Vagina (tissue), 2 donors: Measurements from ENCODE around the gene MARK1. TPM values are rescaled to one million over a fixed set of nuclear protein-coding genes. Genes with fewer than 3 reads are reported as not detected.

Experiments used
- DNase-seq, 2 donors: peaks; one replicate each; pipeline ENCODE4 v3.0.0-alpha.2; 2017; ENCODE audit errors: extremely low spot score in 2 of 2
- H3K27ac ChIP-seq: fragments of 200-600 bp; sonication (generic); one replicate; pipeline ENCODE4 v1.5.1; 2019
- H3K27me3 ChIP-seq: fragments of 200-600 bp; sonication (generic); one replicate; pipeline ENCODE4 v1.5.1; 2019
- H3K36me3 ChIP-seq, 2 donors: fragments of 200-600 bp; sonication (generic); one replicate each; pipeline ENCODE4 v1.5.1; 2017 to 2019
- H3K4me1 ChIP-seq: fragments of 200-600 bp; sonication (generic); one replicate; pipeline ENCODE4 v1.5.1; 2019
- H3K4me3 ChIP-seq, 2 donors: fragments of 200-600 bp; sonication (generic); 1 replicate in 1 of 2; 2 replicates in 1 of 2; pipeline ENCODE4 v1.5.1; 2016 to 2019
- H3K9me3 ChIP-seq: fragments of 200-600 bp; sonication (generic); one replicate; pipeline ENCODE4 v1.5.1; 2019
- POLR2A ChIP-seq, 2 donors: fragments of 450-650 bp; IDR thresholded peaks; one replicate each; pipeline ENCODE4 v1.6.1; 2017; ENCODE audit warnings: antibody characterized with exemption in 2 of 2, mild to moderate bottlenecking in 2 of 2, moderate library complexity in 2 of 2
- POLR2AphosphoS5 ChIP-seq, 2 donors: sonication (generic); formaldehyde crosslinking; IDR thresholded peaks; one replicate each; pipeline ENCODE4 v1.9.0; 2017; ENCODE audit warnings: antibody characterized with exemption in 2 of 2, mild to moderate bottlenecking in 2 of 2, low read depth in 1 of 2; ENCODE audit not compliant: insufficient read depth in 1 of 2
- intact Hi-C: fragments of 100-400 bp; cut with DNase I; formaldehyde crosslinking; loops from one replicate; pipeline ENCODE4 v1.15.1; 2023
- small RNA-seq: library from RNA; depleted of rRNA; stranded (forward); fragments of <200 nt; gene quantifications from one replicate; pipeline ENCODE3, GENCODE V24; 2016
- total RNA-seq: library from RNA; depleted of rRNA; stranded (reverse); fragments of >200 nt; gene quantifications from one replicate; pipeline ENCODE4 v1.2.3, GENCODE V29; 2016
- TF ChIP-seq, protein P1 (sequence below), 3 experiments: fragments of 450-650 bp in 2 of 3; fragments of 200-600 bp in 1 of 3; sonication (generic) in 1 of 3; IDR thresholded peaks; one replicate each; pipeline ENCODE4 v1.5.1; 2017 to 2019; ENCODE audit warnings: antibody characterized with exemption in 3 of 3, mild to moderate bottlenecking in 2 of 3, moderate library complexity in 2 of 3

MARK1 gene
- total RNA-seq, 1 donor from 2014 or later: 13.0 TPM

DNA sequence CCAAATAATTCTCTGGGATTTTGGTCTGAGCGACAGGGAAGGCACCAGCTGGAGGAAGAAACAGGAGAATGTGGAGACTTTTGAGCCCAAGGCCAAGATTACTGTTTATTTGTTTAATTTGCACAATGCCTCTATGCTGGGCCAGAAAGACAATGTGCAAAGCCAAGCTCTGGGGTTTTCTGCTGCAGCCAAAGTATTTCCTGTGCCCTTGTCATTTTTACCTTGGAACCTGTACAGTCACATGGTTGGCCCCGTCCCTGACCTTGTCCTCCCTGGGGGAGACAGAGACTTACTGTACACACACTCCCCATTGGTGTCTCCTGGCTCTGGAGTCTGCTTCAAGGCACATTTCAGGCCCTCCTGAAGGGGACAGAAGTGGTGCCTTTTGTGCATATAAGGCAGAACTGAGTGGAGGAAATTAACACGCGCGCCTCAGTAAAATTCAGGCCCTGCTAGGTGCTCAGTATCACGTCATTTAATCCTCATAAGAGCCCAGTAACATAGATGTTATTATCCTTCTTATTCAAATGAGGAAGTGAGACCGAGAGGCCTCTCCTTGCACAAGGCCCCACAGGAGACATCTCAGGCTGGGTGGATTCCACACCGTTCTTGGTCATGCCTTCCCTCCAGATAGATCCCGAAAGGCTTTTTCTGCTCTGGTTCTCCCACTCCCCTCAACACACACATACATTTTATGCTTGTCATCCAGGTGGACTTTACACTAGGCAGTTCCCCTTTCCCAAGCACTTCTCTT, 183.3 kb downstream of the MARK1 start:
- H3K36me3 ChIP-seq: no peaks in the 10 kb centered on the region
- no peaks in the 10 kb centered on the region for H3K9me3 ChIP-seq
- H3K27ac ChIP-seq: no peak overlapping the region
- intact Hi-C loops: no loop called here
- H3K4me3 ChIP-seq: no peak overlapping the region
- no peaks in the 10 kb centered on the region for H3K4me1 ChIP-seq
- no peak for DNase-seq
- no peaks in the 10 kb centered on the region for H3K27me3 ChIP-seq
- TF ChIP-seq, protein P1, sequence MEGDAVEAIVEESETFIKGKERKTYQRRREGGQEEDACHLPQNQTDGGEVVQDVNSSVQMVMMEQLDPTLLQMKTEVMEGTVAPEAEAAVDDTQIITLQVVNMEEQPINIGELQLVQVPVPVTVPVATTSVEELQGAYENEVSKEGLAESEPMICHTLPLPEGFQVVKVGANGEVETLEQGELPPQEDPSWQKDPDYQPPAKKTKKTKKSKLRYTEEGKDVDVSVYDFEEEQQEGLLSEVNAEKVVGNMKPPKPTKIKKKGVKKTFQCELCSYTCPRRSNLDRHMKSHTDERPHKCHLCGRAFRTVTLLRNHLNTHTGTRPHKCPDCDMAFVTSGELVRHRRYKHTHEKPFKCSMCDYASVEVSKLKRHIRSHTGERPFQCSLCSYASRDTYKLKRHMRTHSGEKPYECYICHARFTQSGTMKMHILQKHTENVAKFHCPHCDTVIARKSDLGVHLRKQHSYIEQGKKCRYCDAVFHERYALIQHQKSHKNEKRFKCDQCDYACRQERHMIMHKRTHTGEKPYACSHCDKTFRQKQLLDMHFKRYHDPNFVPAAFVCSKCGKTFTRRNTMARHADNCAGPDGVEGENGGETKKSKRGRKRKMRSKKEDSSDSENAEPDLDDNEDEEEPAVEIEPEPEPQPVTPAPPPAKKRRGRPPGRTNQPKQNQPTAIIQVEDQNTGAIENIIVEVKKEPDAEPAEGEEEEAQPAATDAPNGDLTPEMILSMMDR (IDR thresholded peaks at IDR 0.05): no peak
- no peak for TF ChIP-seq POLR2AphosphoS5 (IDR thresholded peaks at IDR 0.05; ENCODE audit: insufficient read depth in 1 of 2, low read depth in 1 of 2)
- TF ChIP-seq POLR2A (IDR thresholded peaks at IDR 0.05): no peak

Small RNAs within 50 kb of the gene (small RNA-seq; reads per million reads assigned to genes)
- not detected for gene RN7SL464P

Other genes with a start within 250 kb of the MARK1 start
- 11.0 TPM for gene C1orf115, start 162.2 kb downstream of the MARK1 start, total RNA-seq
- 14.7 TPM for gene MTARC2, start 220.2 kb downstream of the MARK1 start, total RNA-seq